Uterus (tissue), 2 donors: ENCODE results near the gene ERICH6.

ENCODE experiments used
- POLR2A ChIP-seq, 2 donors: fragments of 450-650 bp; IDR thresholded peaks; one replicate each; pipeline ENCODE4 v1.6.1; 2016; ENCODE audit warnings: antibody characterized with exemption in 2 of 2, mild to moderate bottlenecking in 1 of 2, moderate library complexity in 1 of 2
- TF ChIP-seq, protein P1 (sequence below), 4 experiments: fragments of 200-600 bp in 2 of 4; fragments of 450-650 bp in 2 of 4; sonication (generic) in 2 of 4; IDR thresholded peaks; one replicate each; pipeline ENCODE4 v1.5.1; 2016 to 2019; ENCODE audit warnings: antibody characterized with exemption in 4 of 4, mild to moderate bottlenecking in 2 of 4, moderate library complexity in 1 of 4

DNA sequence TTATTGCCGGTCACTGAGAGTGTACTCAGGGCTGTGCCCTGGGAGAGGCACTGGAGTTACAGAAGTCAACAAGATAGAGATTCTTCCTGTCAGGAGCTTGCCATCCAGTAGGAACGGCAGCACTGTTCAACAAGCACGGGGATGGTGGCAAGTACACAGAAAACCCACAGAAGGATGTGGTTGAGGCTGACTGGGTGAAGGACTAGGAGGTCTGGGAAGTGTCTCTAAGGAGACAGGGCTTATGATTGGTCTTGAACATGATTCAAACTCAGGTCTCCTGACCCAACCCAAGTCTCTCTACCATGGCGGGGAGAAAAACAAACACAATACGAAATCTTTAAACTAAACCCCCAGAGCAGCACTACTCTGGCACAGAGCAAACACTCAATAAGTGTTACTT is 37.6 kb downstream of the ERICH6 start:
- TF ChIP-seq, protein P1, sequence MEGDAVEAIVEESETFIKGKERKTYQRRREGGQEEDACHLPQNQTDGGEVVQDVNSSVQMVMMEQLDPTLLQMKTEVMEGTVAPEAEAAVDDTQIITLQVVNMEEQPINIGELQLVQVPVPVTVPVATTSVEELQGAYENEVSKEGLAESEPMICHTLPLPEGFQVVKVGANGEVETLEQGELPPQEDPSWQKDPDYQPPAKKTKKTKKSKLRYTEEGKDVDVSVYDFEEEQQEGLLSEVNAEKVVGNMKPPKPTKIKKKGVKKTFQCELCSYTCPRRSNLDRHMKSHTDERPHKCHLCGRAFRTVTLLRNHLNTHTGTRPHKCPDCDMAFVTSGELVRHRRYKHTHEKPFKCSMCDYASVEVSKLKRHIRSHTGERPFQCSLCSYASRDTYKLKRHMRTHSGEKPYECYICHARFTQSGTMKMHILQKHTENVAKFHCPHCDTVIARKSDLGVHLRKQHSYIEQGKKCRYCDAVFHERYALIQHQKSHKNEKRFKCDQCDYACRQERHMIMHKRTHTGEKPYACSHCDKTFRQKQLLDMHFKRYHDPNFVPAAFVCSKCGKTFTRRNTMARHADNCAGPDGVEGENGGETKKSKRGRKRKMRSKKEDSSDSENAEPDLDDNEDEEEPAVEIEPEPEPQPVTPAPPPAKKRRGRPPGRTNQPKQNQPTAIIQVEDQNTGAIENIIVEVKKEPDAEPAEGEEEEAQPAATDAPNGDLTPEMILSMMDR (IDR thresholded peaks at IDR 0.05) = no peak
- no peak for TF ChIP-seq POLR2A (IDR thresholded peaks at IDR 0.05)
